Transverse colon (tissue), 3 donors: Measurements from ENCODE around the gene CAST.

Experiments used
- CTCF ChIP-seq, 5 experiments: fragments of 200-600 bp in 3 of 5; fragments of 450-650 bp in 2 of 5; sonication (generic) in 3 of 5; IDR thresholded peaks; 1 replicate in 2 of 5; 2 replicates in 3 of 5; pipeline ENCODE4 v1.5.1; 2016 to 2017; ENCODE audit warnings: antibody characterized with exemption in 5 of 5, inconsistent platforms in 3 of 5, mild to moderate bottlenecking in 2 of 5, moderate library complexity in 1 of 5
- POLR2A ChIP-seq: fragments of 450-650 bp; IDR thresholded peaks from one replicate; pipeline ENCODE4 v1.6.1; 2016; ENCODE audit warnings: antibody characterized with exemption, mild to moderate bottlenecking, moderate library complexity

GRCh38 chr5:96751203-96752169 lies 89.3 kb downstream of the CAST start:
- no peak for TF ChIP-seq CTCF (IDR thresholded peaks at IDR 0.05)
- TF ChIP-seq POLR2A, result no peak
